ENCODE data around the gene PHTF2. TPM values are rescaled to one million over a fixed set of nuclear protein-coding genes. Genes with fewer than 3 reads are reported as not detected.
A peak's percentile ranks its signal among the peaks of the same experiment; 100 is the strongest.

The PHTF2 gene
- total RNA-seq, 1 experiment from 2014 or later = 26.7 TPM

GRCh38 chr7:77796960-77797359, 1.6 kb upstream of the PHTF2 start:
- ChIA-PET CTCF (no interaction called here), POLR2A (no interaction called here), RAD21 (ENCODE audit: low non-redundant PET in 1 of 2, low total read pairs in 2 of 2, uncharacterized antibody in 2 of 2, unreplicated experiment in 2 of 2) (no interaction called here)
- TF ChIP-seq JUND (IDR thresholded peaks at IDR 0.05) (no peak), ZFX (IDR thresholded peaks at IDR 0.05) (no peak), EZH2 (IDR thresholded peaks at IDR 0.05) (no peak), CEBPB (IDR thresholded peaks at IDR 0.05; ENCODE audit: low read depth) (no peak), SIN3A (IDR thresholded peaks at IDR 0.05; ENCODE audit: low read depth) (no peak), CTCF (IDR thresholded peaks at IDR 0.05 in 2 of 3, conservative IDR thresholded peaks at IDR 0.05 in 1 of 3; ENCODE audit: borderline replicate concordance in 1 of 3, insufficient read depth in 1 of 3, low read depth in 2 of 3, low read length in 2 of 3) (no peak), EZH2phosphoT487 (IDR thresholded peaks at IDR 0.05; ENCODE audit: borderline replicate concordance) (no peak), ATF3 (IDR thresholded peaks at IDR 0.05) (no peak), MAX (IDR thresholded peaks at IDR 0.05) (no peak), ELF1 (IDR thresholded peaks at IDR 0.05; ENCODE audit: borderline replicate concordance, low read depth) (no peak), POLR2A (IDR thresholded peaks at IDR 0.05; ENCODE audit: borderline replicate concordance, extremely low read depth, insufficient read depth, insufficient read length) (no peak), FOSL1 (IDR thresholded peaks at IDR 0.05; ENCODE audit: low read depth) (no peak), SP1 (IDR thresholded peaks at IDR 0.05; ENCODE audit: low read depth) (no peak), ZBTB33 (IDR thresholded peaks at IDR 0.05; ENCODE audit: extremely low read depth, insufficient replicate concordance, low read length) (no peak), ZNF274 (IDR thresholded peaks at IDR 0.05; ENCODE audit: low read depth, low read length) (no peak), TCF7L2 (IDR thresholded peaks at IDR 0.05; ENCODE audit: borderline replicate concordance, extremely low read depth, insufficient read depth, insufficient read length) (no peak), REST (IDR thresholded peaks at IDR 0.05; ENCODE audit: low read depth) (no peak), POLR2AphosphoS5 (IDR thresholded peaks at IDR 0.05; ENCODE audit: low read depth, low read length) (no peak), SRF (IDR thresholded peaks at IDR 0.05; ENCODE audit: low read depth) (no peak), YY1 (IDR thresholded peaks at IDR 0.05; ENCODE audit: extremely low read depth, insufficient replicate concordance, low read depth, low read length) (no peak)
- Histone ChIP-seq H3K27me3 (ENCODE audit: insufficient read depth, low read length) (no peaks in the 10 kb centered on the region), H3K27ac (ENCODE audit: low read depth, low read length) (no peak overlapping the region), H3K36me3 (ENCODE audit: control insufficient read depth in 1 of 2, insufficient read depth in 2 of 2, low read length in 2 of 2) (0 out of 4 replicates have a peak, but pooled peaks cover 0 to 4% of the 10 kb centered on the region in 2 experiments), H3K4me2 (ENCODE audit: low read length) (peak overlapping the region; percentile 82), H3K9me2 (ENCODE audit: insufficient read depth) (no peaks in the 10 kb centered on the region), H3K9me3 (ENCODE audit: control insufficient read depth in 1 of 2, insufficient read depth in 1 of 2, low read depth in 1 of 2, low read length in 2 of 2) (no peaks in the 10 kb centered on the region), H4K20me1 (ENCODE audit: insufficient read depth) (no peaks in the 10 kb centered on the region), H3K79me2 (ENCODE audit: insufficient read depth, low read length) (peaks cover 59% of the 10 kb centered on the region), H3K9ac (ENCODE audit: low read length) (peak overlapping the region; percentile 79), H3K4me1 (ENCODE audit: control insufficient read depth in 1 of 2, insufficient read depth in 2 of 2, low read length in 2 of 2) (peaks cover 3 to 17% of the 10 kb centered on the region in 2 experiments; a peak in 3 of 4 replicates), H3K4me3 (replicated peaks in 1 of 2; ENCODE audit: low read depth in 1 of 2, low read length in 2 of 2) (peak overlapping the region; percentile 88 to 95), H2AFZ (ENCODE audit: low read depth, low read length, poor library complexity, severe bottlenecking) (no peak overlapping the region)
- no peak for DNase-seq (ENCODE audit: low read depth, low spot score)
- intact Hi-C loops (cut with micrococcal nuclease) = no loop called here
- no TSS peak for BruUV-seq (replicated peaks)
- no peak for ATAC-seq

Measured in HCT116 (cell line).